K562 (cell line): ENCODE data around the gene GJB2. TPM values are rescaled to one million over a fixed set of nuclear protein-coding genes. Genes with fewer than 3 reads are reported as not detected.

ENCODE experiments used
- ATAC-seq: fragments of 200-7000 bp; cut with Tn5 transposase; 3 replicates; pipeline ENCODE4 v1.9.1; 2020; ENCODE audit warnings: moderate library complexity
- BruUV-seq: library from RNA; stranded (reverse); fragments of 400-500 nt; replicated peaks from 2 replicates; lab custom pipeline; 2021; lab: Mats Ljungman, UMichigan
- CTCF ChIA-PET: fragments of 300-600 bp; formaldehyde crosslinking; extraction: SDS; loops from one replicate; lab custom pipeline; 2021; ENCODE audit warnings: low intra/inter-chr PET ratio; lab: Yijun Ruan, JAX
- POLR2A ChIA-PET: fragments of 300-600, 350-650 bp; sonication (Branson Sonifier 250); formaldehyde crosslinking; extraction: SDS; loops from one replicate; lab custom pipeline; 2021; ENCODE audit warnings: antibody characterized with exemption, inconsistent platforms; lab: Yijun Ruan, JAX
- DNase-seq, 4 experiments: peaks; one replicate each; pipeline versions ENCODE4 v3.0.0 to v3.0.0-alpha.2; 2011 to 2018; ENCODE audit warnings: low spot score in 3 of 4, mixed read lengths in 3 of 4; ENCODE audit errors: extremely low read depth in 1 of 4
- FAIRE-seq: peaks from 2 replicates; lab custom pipeline; 2011; peaks lifted over from hg19 to GRCh38; lab: Jason Lieb, UNC
- H2AFZ ChIP-seq: 2 replicates; pipeline ENCODE4 v1.6.0; 2011; ENCODE audit warnings: low read depth, low read length, control low read depth, inconsistent platforms
- H3K27ac ChIP-seq: fragments of 200-600 bp; 3 replicates; pipeline ENCODE4 v1.8.0; 2011; ENCODE audit warnings: low read depth, mild to moderate bottlenecking, control low read depth, inconsistent platforms, low read length, moderate library complexity, mixed read lengths; ENCODE audit errors: extremely low read depth
- H3K27me3 ChIP-seq, 2 experiments: fragments of 300-600 bp in 1 of 2; 2 replicates in 1 of 2; 3 replicates in 1 of 2; pipeline versions ENCODE4 v1.6.0 to v1.8.0; 2011; ENCODE audit warnings: inconsistent platforms in 2 of 2, low read length in 2 of 2, mild to moderate bottlenecking in 1 of 2, mixed read lengths in 1 of 2, moderate library complexity in 1 of 2; ENCODE audit not compliant: control insufficient read depth in 2 of 2, insufficient read depth in 2 of 2
- H3K36me3 ChIP-seq: fragments of 300-600 bp; 3 replicates; pipeline ENCODE4 v1.8.0; 2011; ENCODE audit warnings: mild to moderate bottlenecking, low read length, inconsistent platforms; ENCODE audit not compliant: control insufficient read depth, insufficient read depth
- H3K4me1 ChIP-seq, 2 experiments: fragments of 200-600 bp in 1 of 2; replicated peaks in 1 of 2; 2 replicates in 1 of 2; 3 replicates in 1 of 2; pipeline versions ENCODE4 v1.5.1 to v1.8.0; 2011; ENCODE audit warnings: inconsistent platforms in 2 of 2, low read length in 2 of 2, mild to moderate bottlenecking in 1 of 2, mixed read lengths in 1 of 2, moderate library complexity in 1 of 2; ENCODE audit not compliant: control insufficient read depth in 2 of 2, insufficient read depth in 2 of 2
- H3K4me2 ChIP-seq: 2 replicates; pipeline ENCODE4 v1.6.1; 2011; ENCODE audit warnings: low read length, control low read depth, inconsistent platforms, mixed read lengths; ENCODE audit not compliant: insufficient read depth
- H3K4me3 ChIP-seq: fragments of 200-600 bp; sonication (generic), shearing (Covaris generic); 2 replicates; pipeline ENCODE4 v1.5.1; 2016; ENCODE audit warnings: control low read depth, inconsistent platforms
- H3K79me2 ChIP-seq: fragments of 200-600 bp; 3 replicates; pipeline ENCODE4 v1.8.0; 2011; ENCODE audit warnings: low read length, inconsistent platforms; ENCODE audit not compliant: control insufficient read depth, insufficient read depth
- H3K9ac ChIP-seq, 2 experiments: 2 replicates each; pipeline versions ENCODE4 v1.6.0 to v1.6.1; 2011; ENCODE audit warnings: low read depth in 2 of 2, low read length in 2 of 2, control low read depth in 1 of 2, inconsistent platforms in 1 of 2, mild to moderate bottlenecking in 1 of 2, mixed read lengths in 1 of 2; ENCODE audit not compliant: insufficient read depth in 1 of 2
- H3K9me1 ChIP-seq: one replicate; pipeline ENCODE4 v1.6.0; 2011; ENCODE audit warnings: inconsistent platforms, mild to moderate bottlenecking, low read length, moderate library complexity; ENCODE audit not compliant: control insufficient read depth, insufficient read depth
- H3K9me3 ChIP-seq: replicated peaks from 2 replicates; pipeline ENCODE4 v1.5.1; 2011; ENCODE audit warnings: low read depth, low read length, inconsistent platforms; ENCODE audit not compliant: control insufficient read depth, insufficient read depth
- H4K20me1 ChIP-seq: replicated peaks from 2 replicates; pipeline ENCODE4 v1.6.1; 2011; ENCODE audit warnings: low read length, inconsistent platforms, mixed read lengths; ENCODE audit not compliant: control insufficient read depth, insufficient read depth
- BRD4 ChIP-seq: fragments of 200-600 bp; sonication (generic); IDR thresholded peaks from 2 replicates; pipeline ENCODE4 v1.6.1; 2017; ENCODE audit warnings: inconsistent platforms
- CCAR2 ChIP-seq: fragments of 200-400 bp; formaldehyde crosslinking; IDR thresholded peaks from 2 replicates; pipeline ENCODE4 v1.6.1; 2017; ENCODE audit warnings: mild to moderate bottlenecking, low read depth, low read length
- ID3 ChIP-seq, 2 experiments: fragments of 250-450 bp in 1 of 2; fragments of 450-650 bp in 1 of 2; sonication (Bioruptor Pico) in 1 of 2; IDR thresholded peaks; 2 replicates each; pipeline versions ENCODE4 v1.6.1 to v1.8.0; 2016 to 2021; ENCODE audit warnings: mild to moderate bottlenecking in 2 of 2, moderate library complexity in 2 of 2, missing compliant biosample characterization in 1 of 2, missing genetic modification characterization in 1 of 2
- NBN ChIP-seq: fragments of 450-650 bp; IDR thresholded peaks from 2 replicates; pipeline ENCODE4 v1.6.1; 2016; ENCODE audit warnings: low read depth, mild to moderate bottlenecking
- NRF1 ChIP-seq, 2 experiments: fragments of 450-650 bp; IDR thresholded peaks in 1 of 2; conservative IDR thresholded peaks in 1 of 2; 2 replicates each; pipeline ENCODE4 v1.6.1; 2014; ENCODE audit warnings: mild to moderate bottlenecking in 2 of 2
- WGBS: fragments of 100-300 bp; shearing (Covaris generic); methylation state at CpG from one replicate; pipeline ENCODE4 v1.1.6; 2016; ENCODE audit warnings: low coverage, mixed read lengths; ENCODE audit not compliant: insufficient coverage; ENCODE audit errors: missing lambda C conversion rate; 5-methylcytosine and 5-hydroxymethylcytosine counted together
- in situ Hi-C: fragments of 300-500 bp; cut with MboI; formaldehyde crosslinking; loops from 4 replicates; pipeline ENCODE4 v1.15.0; 2018; ENCODE audit warnings: inconsistent platforms, mixed read lengths
- intact Hi-C: fragments of 100-400 bp; cut with micrococcal nuclease; formaldehyde crosslinking; loops from 2 replicates; pipeline ENCODE4 v1.14.2; 2022
- polyA plus RNA-seq, 8 experiments: library from polyadenylated mRNA; depleted of rRNA in 4 of 8; stranded (reverse) in 5 of 8; unstranded in 3 of 8; fragments of >200 nt; fragmentation: Nextera tagmentation in 2 of 8; fragmentation: Illumina TruSeq in 1 of 8; extraction: Ambion mirVana in 2 of 8; extraction: Trizol in 1 of 8; gene quantifications; 2 replicates each; pipeline versions ENCODE4 v1.2.1 to v1.2.3, GENCODE V29; 2011 to 2014; ENCODE audit warnings: inconsistent platforms in 1 of 8, missing spikeins in 1 of 8
- total RNA-seq, 7 experiments: library from RNA; depleted of rRNA in 6 of 7; stranded (reverse); fragments of >200 nt in 6 of 7; fragmentation: Illumina TruSeq in 2 of 7; extraction: Trizol in 2 of 7; gene quantifications; 2 replicates each; pipeline versions ENCODE4 v1.2.1 to v1.2.3, GENCODE V29; 2011 to 2021; ENCODE audit warnings: low replicate concordance in 1 of 7

The GJB2 gene
- total and polyA plus RNA-seq, 9 of the 15 experiments (the other 6 are each of a cell fraction or from before 2014, with no cell fraction given): not detected

GRCh38 chr13:20165417-20166257 lies 27.1 kb downstream of the GJB2 start (continued):
- TF ChIP-seq ID3 (CRISPR knock-in tag; IDR thresholded peaks at IDR 0.05) (no peak), ID3 (tag; IDR thresholded peaks at IDR 0.05) (no peak), NBN (no peak)

GRCh38 chr13:20161951-20162300 lies 30.8 kb downstream of the GJB2 start:
- Histone ChIP-seq H3K9me3 (no peaks in the 10 kb centered on the region), H3K36me3 (no peaks in the 10 kb centered on the region), H3K9ac (no peak overlapping the region), H4K20me1 (no peaks in the 10 kb centered on the region; the same call in 1 of the 2 replicates), H3K27ac (no peak overlapping the region), H3K4me3 (no peak overlapping the region), H3K4me1 (peaks cover 0 to 13% of the 10 kb centered on the region in 2 experiments; a peak in 3 of 5 replicates), H3K9me1 (no peaks in the 10 kb centered on the region), H3K4me2 (no peak overlapping the region), H2AFZ (no peak overlapping the region), H3K79me2 (no peaks in the 10 kb centered on the region), H3K27me3 (peaks cover 7 to 11% of the 10 kb centered on the region in 2 experiments; a peak in 3 of 5 replicates)
- intact Hi-C loops (loop anchor here (2.0 kb wide), 2 partner anchors 71 to 177 kb away; no protein-coding TSS in a partner anchor), in situ Hi-C loops (loop anchor here (10.0 kb wide), 1 partner anchor 177 kb away; no protein-coding TSS in a partner anchor)
- DNase-seq (no peak), FAIRE-seq (no peak), ATAC-seq (no peak)
- 51% methylated on average over 7 of the region's 16 CpGs for WGBS
- ChIA-PET CTCF (interaction anchor here (2.7 kb wide), 1 partner anchor 72 kb away, joined by 23 read pairs; no protein-coding TSS in a partner anchor), POLR2A (no interaction called here)
- BruUV-seq: no TSS peak
- TF ChIP-seq BRD4 (no peak), CCAR2 (no peak), NRF1 (conservative IDR thresholded peaks at IDR 0.05 in 1 of 2, IDR thresholded peaks at IDR 0.05 in 1 of 2) (no peak)
